Measurements from ENCODE around the gene TMEM255B. TPM values are rescaled to one million over a fixed set of nuclear protein-coding genes. Genes with fewer than 3 reads are reported as not detected.

The TMEM255B gene
- polyA plus RNA-seq, 3 donors: 5.1 to 7.5 (median 5.9) TPM

DNA sequence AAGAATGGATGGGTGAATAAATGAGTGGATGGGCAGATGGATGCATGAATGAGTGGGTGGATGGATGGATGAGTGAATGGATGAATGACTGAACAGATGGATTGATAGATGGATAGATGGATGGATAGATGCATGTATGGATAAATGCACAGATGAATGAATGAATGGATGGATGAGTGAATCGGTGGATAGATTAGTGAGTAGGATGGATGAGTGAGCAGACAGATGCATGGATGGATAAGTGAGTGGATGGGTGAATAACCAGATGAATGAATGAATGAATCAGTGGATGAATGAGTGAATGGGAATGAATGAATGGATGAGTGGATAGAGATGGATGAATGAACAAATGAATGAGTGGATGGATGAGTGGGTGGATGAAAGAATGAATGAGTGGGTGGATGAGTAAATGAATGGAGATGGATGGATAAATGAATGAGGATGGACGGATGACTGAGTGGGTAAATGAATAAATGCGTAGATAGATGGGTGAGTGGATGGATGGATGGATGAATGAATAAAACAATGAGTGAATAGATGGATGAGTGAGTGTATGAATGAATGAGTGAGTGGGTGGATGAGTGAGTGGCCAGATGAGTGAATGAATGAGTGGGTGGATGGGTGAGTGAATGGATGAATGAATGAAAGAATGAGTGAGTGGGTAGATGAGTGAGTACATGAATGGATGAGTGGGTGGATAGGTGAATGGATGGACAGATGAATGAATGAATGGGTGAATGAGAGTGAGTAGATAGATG, 91.9 kb downstream of the TMEM255B start:
- Histone ChIP-seq H2AFZ (ENCODE audit: insufficient read depth, low read depth, low read length, poor library complexity, severe bottlenecking) (no peak overlapping the region), H3K9me3 (replicated peaks in 1 of 2; ENCODE audit: control insufficient read depth in 1 of 2, insufficient read depth in 1 of 2, low read length in 2 of 2) (no peaks in the 10 kb centered on the region), H3K4me2 (replicated peaks; ENCODE audit: extremely low read depth, low read length, poor library complexity, severe bottlenecking) (no peak overlapping the region), H3K79me2 (ENCODE audit: insufficient read depth, low read length) (no peaks in the 10 kb centered on the region), H3K4me3 (replicated peaks in 1 of 3; ENCODE audit: low read depth in 2 of 3, low read length in 3 of 3) (no peak overlapping the region), H3K4me1 (ENCODE audit: control insufficient read depth in 1 of 2, insufficient read depth in 2 of 2, low read length in 2 of 2) (peaks cover 12 to 20% of the 10 kb centered on the region in 2 donors), H4K20me1 (ENCODE audit: insufficient read depth, low read length) (no peaks in the 10 kb centered on the region), H3K36me3 (replicated peaks in 1 of 2; ENCODE audit: control insufficient read depth in 1 of 2, insufficient read depth in 2 of 2, low read length in 2 of 2) (no peaks in the 10 kb centered on the region), H3K9ac (ENCODE audit: insufficient read depth, low read length, poor library complexity, severe bottlenecking) (no peak overlapping the region), H3K27me3 (ENCODE audit: control insufficient read depth in 2 of 2, insufficient read depth in 2 of 2, low read length in 2 of 2) (no peaks in the 10 kb centered on the region), H3K27ac (ENCODE audit: low read depth in 1 of 2, low read length in 2 of 2) (no peak overlapping the region)
- Mint-ChIP-seq H3K9me3 (peaks cover 0 to 12% (median under 1%) of the 10 kb centered on the region in 7 donors), H3K27ac (no peak overlapping the region), H3K4me3 (no peak overlapping the region), H3K4me1 (peaks cover 17% of the 10 kb centered on the region), H3K36me3 (peaks cover 2 to 5% of the 10 kb centered on the region in 2 donors), H3K27me3 (ENCODE audit: low read depth in 3 of 3) (peaks cover 7 to 21% (median 14%) of the 10 kb centered on the region in 3 donors)
- 100% methylated on average over 3 of the region's 3 CpGs for WGBS (ENCODE audit: insufficient coverage)
- DNase-seq: no peak
- TF ChIP-seq CTCF (IDR thresholded peaks at IDR 0.05): no peak
- intact Hi-C loops (cut with micrococcal nuclease): no loop called here

GRCh38 chr13:113851480-113851803, 92.4 kb downstream of the TMEM255B start:
- no peak overlapping the region for H3K27ac Mint-ChIP-seq
- peaks cover 2 to 6% of the 10 kb centered on the region in 2 donors for H3K36me3 Mint-ChIP-seq
- no peaks in the 10 kb centered on the region for H4K20me1 ChIP-seq (ENCODE audit: insufficient read depth, low read length)
- no peak overlapping the region for H3K4me3 ChIP-seq (replicated peaks in 1 of 3; ENCODE audit: low read depth in 2 of 3, low read length in 3 of 3)
- no peaks in the 10 kb centered on the region for H3K36me3 ChIP-seq (replicated peaks in 1 of 2; ENCODE audit: control insufficient read depth in 1 of 2, insufficient read depth in 2 of 2, low read length in 2 of 2)
- no peak overlapping the region for H3K4me3 Mint-ChIP-seq
- no peak for DNase-seq
- H3K27ac ChIP-seq (ENCODE audit: low read depth in 1 of 2, low read length in 2 of 2): no peak overlapping the region
- H2AFZ ChIP-seq (ENCODE audit: insufficient read depth, low read depth, low read length, poor library complexity, severe bottlenecking): no peak overlapping the region
- no peak overlapping the region for H3K9ac ChIP-seq (ENCODE audit: insufficient read depth, low read length, poor library complexity, severe bottlenecking)
- H3K4me1 ChIP-seq (ENCODE audit: control insufficient read depth in 1 of 2, insufficient read depth in 2 of 2, low read length in 2 of 2): peaks cover 12 to 20% of the 10 kb centered on the region in 2 donors
- no CpG with 5 or more reads among the region's 1 CpG for WGBS (ENCODE audit: insufficient coverage)
- no peaks in the 10 kb centered on the region for H3K79me2 ChIP-seq (ENCODE audit: insufficient read depth, low read length)
- H3K4me2 ChIP-seq (replicated peaks; ENCODE audit: extremely low read depth, low read length, poor library complexity, severe bottlenecking): no peak overlapping the region
- TF ChIP-seq CTCF (IDR thresholded peaks at IDR 0.05): no peak
- H3K9me3 Mint-ChIP-seq: peaks cover 0 to 9% (median 0%) of the 10 kb centered on the region in 7 donors
- H3K9me3 ChIP-seq (replicated peaks in 1 of 2; ENCODE audit: control insufficient read depth in 1 of 2, insufficient read depth in 1 of 2, low read length in 2 of 2): no peaks in the 10 kb centered on the region
- intact Hi-C loops (cut with micrococcal nuclease): no loop called here
- peaks cover 17% of the 10 kb centered on the region for H3K4me1 Mint-ChIP-seq
- peaks cover 11 to 18% (median 14%) of the 10 kb centered on the region in 3 donors for H3K27me3 Mint-ChIP-seq (ENCODE audit: low read depth in 3 of 3)
- no peaks in the 10 kb centered on the region for H3K27me3 ChIP-seq (ENCODE audit: control insufficient read depth in 2 of 2, insufficient read depth in 2 of 2, low read length in 2 of 2)

Data from CD14-positive monocyte (primary cell).